GM23338 (cell line): ENCODE results near the gene MYO5C. TPM values are rescaled to one million over a fixed set of nuclear protein-coding genes. Genes with fewer than 3 reads are reported as not detected.

ENCODE experiments used
- ATAC-seq: fragments of 200-7000 bp; cut with Tn5 transposase; 3 replicates; pipeline ENCODE4 v1.9.1; 2020
- DNase-seq: peaks from one replicate; pipeline ENCODE4 v3.0.0-alpha.2; 2015; ENCODE audit warnings: low spot score
- H2AFZ ChIP-seq: fragments of 200-600 bp; sonication (generic); 2 replicates; pipeline ENCODE4 v1.8.0; 2016; ENCODE audit warnings: antibody characterized with exemption, mild to moderate bottlenecking, moderate library complexity
- H3F3A ChIP-seq: fragments of 200-600 bp; sonication (generic); replicated peaks from 2 replicates; pipeline ENCODE4 v1.8.0; 2017; ENCODE audit warnings: antibody characterized with exemption, mixed run types, low read depth
- H3K27ac ChIP-seq: fragments of 200-600 bp; sonication (generic); 2 replicates; pipeline ENCODE4 v1.6.1; 2016; ENCODE audit warnings: low read depth
- H3K27me3 ChIP-seq: fragments of 200-600 bp; sonication (generic); 2 replicates; pipeline ENCODE4 v1.8.0; 2016; ENCODE audit warnings: mild to moderate bottlenecking, mixed run types, moderate library complexity; ENCODE audit not compliant: insufficient read depth
- H3K36me3 ChIP-seq: fragments of 200-600 bp; sonication (generic); 2 replicates; pipeline ENCODE4 v1.8.0; 2016; ENCODE audit warnings: mild to moderate bottlenecking; ENCODE audit not compliant: insufficient read depth
- H3K4me1 ChIP-seq: fragments of 200-600 bp; sonication (generic); 2 replicates; pipeline ENCODE4 v1.8.0; 2016; ENCODE audit warnings: mild to moderate bottlenecking, moderate library complexity; ENCODE audit not compliant: insufficient read depth
- H3K4me2 ChIP-seq: fragments of 200-600 bp; sonication (generic); 2 replicates; pipeline ENCODE4 v1.7.1; 2017; ENCODE audit warnings: mixed run types
- H3K4me3 ChIP-seq: fragments of 200-600 bp; sonication (generic); 2 replicates; pipeline ENCODE4 v1.6.1; 2016; ENCODE audit warnings: mixed run types
- H3K79me2 ChIP-seq: fragments of 200-600 bp; sonication (generic); replicated peaks from 2 replicates; pipeline ENCODE4 v1.8.0; 2017; ENCODE audit warnings: mild to moderate bottlenecking; ENCODE audit not compliant: insufficient read depth
- H3K9me2 ChIP-seq: fragments of 200-600 bp; sonication (generic); 2 replicates; pipeline ENCODE4 v1.8.0; 2017; ENCODE audit not compliant: insufficient read depth
- H4K20me1 ChIP-seq: fragments of 200-600 bp; sonication (generic); replicated peaks from 2 replicates; pipeline ENCODE4 v1.8.0; 2017; ENCODE audit warnings: mild to moderate bottlenecking; ENCODE audit not compliant: insufficient read depth
- H3K27ac Mint-ChIP-seq: 2 replicates; pipeline ENCODE4 v1.8.0; 2020; ENCODE audit warnings: inconsistent platforms, mild to moderate bottlenecking, moderate library complexity, mixed read lengths
- H3K27me3 Mint-ChIP-seq: 3 replicates; pipeline ENCODE4 v1.8.0; 2022; ENCODE audit warnings: low read depth, mild to moderate bottlenecking, moderate library complexity, mixed read lengths, inconsistent platforms; ENCODE audit not compliant: insufficient read depth, poor library complexity
- H3K36me3 Mint-ChIP-seq: 3 replicates; pipeline ENCODE4 v1.8.0; 2021; ENCODE audit warnings: low read depth, mild to moderate bottlenecking, inconsistent platforms, moderate library complexity, mixed read lengths
- H3K4me1 Mint-ChIP-seq: 3 replicates; pipeline ENCODE4 v1.8.0; 2020; ENCODE audit warnings: mild to moderate bottlenecking, inconsistent platforms, mixed read lengths
- H3K4me3 Mint-ChIP-seq: 3 replicates; pipeline ENCODE4 v1.8.0; 2021; ENCODE audit warnings: moderate library complexity, mild to moderate bottlenecking, inconsistent platforms, mixed read lengths
- H3K9me3 Mint-ChIP-seq: 3 replicates; pipeline ENCODE4 v1.8.0; 2020; ENCODE audit warnings: moderate library complexity, mild to moderate bottlenecking, inconsistent platforms, mixed read lengths
- CTCF ChIP-seq, 2 experiments: fragments of 200-600 bp in 1 of 2; sonication (generic) in 1 of 2; conservative IDR thresholded peaks; 2 replicates each; pipeline versions ENCODE4 v1.5.1 to v1.6.1; 2016 to 2017; ENCODE audit warnings: antibody characterized with exemption in 2 of 2, low read depth in 2 of 2, mild to moderate bottlenecking in 2 of 2, moderate library complexity in 1 of 2
- ETS1 ChIP-seq: IDR thresholded peaks from 2 replicates; pipeline ENCODE4 v1.6.1; 2016; ENCODE audit warnings: antibody characterized with exemption
- EZH2phosphoT487 ChIP-seq: fragments of 200-600 bp; sonication (generic); IDR thresholded peaks from one replicate; pipeline ENCODE4 v1.8.1; 2018; ENCODE audit warnings: antibody characterized with exemption; ENCODE audit not compliant: unreplicated experiment
- POLR2AphosphoS5 ChIP-seq: IDR thresholded peaks from 2 replicates; pipeline ENCODE4 v1.6.1; 2016; ENCODE audit warnings: antibody characterized with exemption, low read depth
- ZNF331 ChIP-seq: fragments of 250-450 bp; sonication (Bioruptor Pico); IDR thresholded peaks from 2 replicates; pipeline ENCODE4 v1.5.0; 2020; ENCODE audit warnings: low read depth, mild to moderate bottlenecking, moderate library complexity
- ZNF462 ChIP-seq: fragments of 250-450 bp; sonication (Bioruptor Pico); IDR thresholded peaks from 2 replicates; pipeline ENCODE4 v1.5.0; 2020; ENCODE audit warnings: mild to moderate bottlenecking, moderate library complexity
- polyA plus RNA-seq: library from polyadenylated mRNA; unstranded; fragments of >200 nt; fragmentation: Nextera tagmentation; extraction: Ambion mirVana; gene quantifications from 2 replicates; pipeline ENCODE4 v1.2.1, GENCODE V29; 2016
- total RNA-seq: library from RNA; depleted of rRNA; stranded (reverse); fragments of >200 nt; shearing (Covaris generic); gene quantifications from 2 replicates; pipeline ENCODE4 v1.2.3, GENCODE V29; 2014

MYO5C gene
- total and polyA plus RNA-seq, 2 experiments from 2014 or later: 7.9 to 28.8 TPM

DNA sequence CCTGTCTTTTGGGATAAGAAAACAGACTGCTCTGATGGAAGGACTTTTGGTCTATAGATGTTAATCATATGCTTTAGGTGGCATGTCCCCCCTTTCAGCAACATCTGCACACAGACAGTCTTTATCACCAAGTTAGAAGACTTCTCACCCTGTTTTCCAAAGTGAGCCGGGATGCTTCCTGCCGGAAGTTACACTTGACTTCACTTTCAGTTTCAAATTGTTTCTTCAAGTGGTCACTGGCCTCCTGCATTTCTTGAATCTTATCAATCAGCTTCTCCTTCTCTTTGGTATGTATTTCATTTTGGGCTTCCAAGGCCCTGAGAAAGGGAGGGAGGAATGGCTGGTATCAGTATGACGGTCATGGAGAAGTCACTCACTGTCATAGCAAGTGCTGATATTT lies 77.2 kb downstream of the MYO5C start (continued):
- no peak for TF ChIP-seq ETS1
- no peak for TF ChIP-seq ZNF462 (CRISPR knock-in tag)
- TF ChIP-seq EZH2phosphoT487: no peak
- no peak for TF ChIP-seq POLR2AphosphoS5

GRCh38 chr15:52217186-52217585 lies 78.4 kb downstream of the MYO5C start:
- H4K20me1 ChIP-seq: no peaks in the 10 kb centered on the region; the same call in 1 of the 2 replicates
- peaks cover 12% of the 10 kb centered on the region for H3K36me3 ChIP-seq
- no peaks in the 10 kb centered on the region for H3K27me3 ChIP-seq
- no peaks in the 10 kb centered on the region for H3K79me2 ChIP-seq
- TF ChIP-seq CTCF (conservative IDR thresholded peaks at IDR 0.05; ENCODE audit: low read depth in 2 of 2) (peak; percentile 59 to 76), ZNF331 (CRISPR knock-in tag) (no peak)
- H2AFZ ChIP-seq: no peak overlapping the region
- H3K27ac ChIP-seq: no peak overlapping the region
- ATAC-seq: peak; percentile 94
- DNase-seq: peak; percentile 71
- no peaks in the 10 kb centered on the region for H3K9me2 ChIP-seq
- Mint-ChIP-seq H3K4me3 (no peak overlapping the region), H3K36me3 (peaks cover 56% of the 10 kb centered on the region), H3K27me3 (peaks cover 2% of the 10 kb centered on the region), H3K27ac (peak overlapping the region; percentile 12; the same call in 1 of the 2 replicates), H3K9me3 (no peaks in the 10 kb centered on the region; the same call in 2 of the 3 replicates), H3K4me1 (no peaks in the 10 kb centered on the region)
- H3F3A ChIP-seq: peaks cover 3% of the 10 kb centered on the region; the same call in 1 of the 2 replicates
- no peak overlapping the region for H3K4me3 ChIP-seq
- H3K4me2 ChIP-seq: no peak overlapping the region
- no peaks in the 10 kb centered on the region for H3K4me1 ChIP-seq
